ENCODE results near the gene PLET1. TPM values are rescaled to one million over a fixed set of nuclear protein-coding genes. Genes with fewer than 3 reads are reported as not detected.

PLET1 gene
- total and polyA plus RNA-seq, 7 experiments from 2014 or later: not detected

DNA sequence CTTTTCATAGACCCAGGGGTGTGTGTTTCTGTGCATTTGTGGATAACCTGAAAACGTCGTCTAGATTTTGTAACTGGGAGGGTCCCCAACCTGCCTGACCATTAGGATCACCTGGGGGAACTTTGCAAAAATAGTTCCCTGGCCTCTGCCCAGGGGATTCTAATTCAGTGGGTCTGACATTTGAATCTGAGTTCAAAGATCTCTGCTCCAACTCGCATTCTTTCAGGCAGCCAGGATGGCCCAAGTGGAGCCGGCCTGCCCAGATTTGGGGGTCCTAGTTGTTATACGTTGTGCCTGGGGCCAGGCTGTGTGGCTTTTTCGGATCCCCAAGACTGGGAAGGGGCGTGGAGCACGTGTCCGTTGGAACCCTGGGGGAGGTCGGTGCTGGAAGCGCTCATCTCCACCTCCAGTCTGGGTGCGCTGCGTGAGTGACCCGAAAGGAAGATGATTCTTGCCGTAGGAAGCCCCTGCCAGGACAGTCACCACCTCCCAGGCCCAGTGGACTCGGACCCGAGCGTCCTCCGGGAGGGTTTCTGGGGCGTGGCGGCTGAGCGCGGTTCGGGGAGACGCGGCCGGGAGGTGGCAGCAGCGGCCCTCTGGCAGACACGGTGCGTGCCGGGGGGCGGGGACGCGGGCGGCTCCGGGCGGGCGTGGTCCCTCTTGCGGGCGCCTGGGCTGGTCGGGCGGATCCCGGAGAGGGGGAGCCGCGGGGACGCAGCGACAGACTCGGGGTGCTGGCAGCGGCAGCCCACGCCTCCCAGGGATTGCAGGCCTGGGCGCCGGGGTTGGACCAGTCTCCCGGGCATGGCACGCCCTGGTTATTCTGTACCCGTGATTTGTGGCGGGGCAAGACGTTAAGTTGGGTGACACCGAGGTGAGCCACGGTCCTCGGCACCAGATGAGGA lies 29.2 kb upstream of the PLET1 start:
- CTCF ChIA-PET: interaction anchor here (0.9 to 4.2 kb wide), 4 partner anchors 10 to 266 kb away, joined by 3 to 43 read pairs (median 13); no protein-coding TSS in a partner anchor
- peaks cover 9 to 44% (median 38%) of the 10 kb centered on the region in 7 donors for H3K4me1 Mint-ChIP-seq
- Histone ChIP-seq H3K27me3 (ENCODE audit: control insufficient read depth in 2 of 2, insufficient read depth in 2 of 2, low read length in 2 of 2) (no peaks in the 10 kb centered on the region), H3K9me3 (ENCODE audit: control insufficient read depth in 2 of 3, low read length in 3 of 3) (no peaks in the 10 kb centered on the region), H3K4me3 (ENCODE audit: low read length) (peak overlapping the region; percentile 61), H3K4me1 (ENCODE audit: control insufficient read depth in 2 of 2, insufficient read depth in 2 of 2, low read length in 2 of 2) (peaks cover 0 to 5% of the 10 kb centered on the region in 2 donors), H3K27ac (ENCODE audit: low read depth, low read length) (peak overlapping the region; percentile 66), H3K36me3 (ENCODE audit: control insufficient read depth in 2 of 3, insufficient read depth in 3 of 3, low read length in 3 of 3) (no peaks in the 10 kb centered on the region)
- peak overlapping the region; percentile 74 to 87 (median 84) for H3K4me3 Mint-ChIP-seq
- ATAC-seq (peak; percentile 99), DNase-seq (peak; percentile 77 to 90 (median 86))
- intact Hi-C loops (cut with micrococcal nuclease): loop anchor here (1.0 to 10.0 kb wide), 11 partner anchors 10 to 1855 kb away; partner anchors contain the start of genes CLDN25 (in 1 of the 2), PTS (in 1 of the 2), TTC12 (in 1 of the 2) and ZW10 (in 1 of the 2)
- H3K9me3 Mint-ChIP-seq: peaks cover 0 to 13% (median 0%) of the 10 kb centered on the region in 11 donors
- H3K36me3 Mint-ChIP-seq: peaks cover 7 to 33% (median 24%) of the 10 kb centered on the region in 5 donors
- H3K27ac Mint-ChIP-seq: peak overlapping the region; percentile 0 to 88 (median 51)
- POLR2A ChIA-PET: interaction anchor here (0.6 to 2.2 kb wide), 2 partner anchors 64 to 1389 kb away, joined by 3 to 9 read pairs; partner anchors contain the start of gene PTS
- peaks cover 0 to 9% (median 0%) of the 10 kb centered on the region in 5 donors for H3K27me3 Mint-ChIP-seq

DNA sequence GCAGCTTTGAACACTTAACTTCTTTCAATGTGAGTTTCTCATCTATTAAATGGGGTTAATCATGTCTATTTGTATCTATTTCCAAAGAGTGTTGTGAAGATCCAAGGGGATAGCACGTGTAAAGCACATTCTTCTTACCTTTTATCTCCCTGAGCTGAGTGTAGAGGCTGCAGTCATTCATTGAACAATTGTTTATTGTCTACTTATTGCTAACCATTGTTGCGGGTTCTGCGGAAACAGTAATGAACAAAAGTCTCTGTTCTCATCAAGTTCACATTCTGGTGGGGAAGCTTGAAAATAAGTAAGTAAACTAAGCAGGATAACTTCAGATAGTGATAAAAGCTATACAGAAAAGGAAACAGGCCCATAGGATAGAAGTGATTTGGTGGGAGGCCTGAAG lies 27.4 kb upstream of the PLET1 start:
- Histone ChIP-seq H3K36me3 (ENCODE audit: control insufficient read depth in 2 of 3, insufficient read depth in 3 of 3, low read length in 3 of 3) (no peaks in the 10 kb centered on the region), H3K4me3 (ENCODE audit: low read length) (no peak overlapping the region), H3K4me1 (ENCODE audit: control insufficient read depth in 2 of 2, insufficient read depth in 2 of 2, low read length in 2 of 2) (peaks cover 0 to 5% of the 10 kb centered on the region in 2 donors), H3K27me3 (ENCODE audit: control insufficient read depth in 2 of 2, insufficient read depth in 2 of 2, low read length in 2 of 2) (no peaks in the 10 kb centered on the region), H3K27ac (ENCODE audit: low read depth, low read length) (no peak overlapping the region), H3K9me3 (ENCODE audit: control insufficient read depth in 2 of 3, low read length in 3 of 3) (no peaks in the 10 kb centered on the region)
- intact Hi-C loops (cut with micrococcal nuclease): loop anchor here in 1 of 2 donors (10.0 kb wide), 1 partner anchor 1027 kb away; the partner anchor contains the start of gene TTC12
- H3K27ac Mint-ChIP-seq: peak overlapping the region in 2 of 9 donors; percentile 22 to 73
- H3K4me1 Mint-ChIP-seq: peaks cover 9 to 36% (median 34%) of the 10 kb centered on the region in 7 donors
- DNase-seq: no peak
- CTCF ChIA-PET: interaction anchor here (0.6 to 4.2 kb wide), 9 partner anchors 68 to 1002 kb away, joined by 3 to 43 read pairs (median 4); partner anchors contain the start of genes SDHD and TIMM8B
- peaks cover 0 to 9% (median 0%) of the 10 kb centered on the region in 5 donors for H3K27me3 Mint-ChIP-seq
- POLR2A ChIA-PET: interaction anchor here (2.2 kb wide), 1 partner anchor 62 kb away, joined by 9 read pairs; the partner anchor contains the start of gene PTS
- ATAC-seq: no peak
- H3K4me3 Mint-ChIP-seq: peak overlapping the region in 5 of 10 donors; percentile 1 to 71 (median 54)
- H3K36me3 Mint-ChIP-seq: peaks cover 7 to 21% (median 8%) of the 10 kb centered on the region in 5 donors
- H3K9me3 Mint-ChIP-seq: peaks cover 0 to 13% (median 0%) of the 10 kb centered on the region in 11 donors

GRCh38 chr11:112285841-112286311 lies 25.2 kb upstream of the PLET1 start:
- Mint-ChIP-seq H3K4me3 (no peak overlapping the region), H3K27ac (peak overlapping the region in 1 of 9 donors; percentile 44), H3K36me3 (peaks cover 0 to 7% (median 0%) of the 10 kb centered on the region in 5 donors), H3K27me3 (peaks cover 0 to 3% (median 0%) of the 10 kb centered on the region in 5 donors), H3K9me3 (no peaks in the 10 kb centered on the region), H3K4me1 (peaks cover 0 to 28% (median 18%) of the 10 kb centered on the region in 7 donors)
- Histone ChIP-seq H3K9me3 (ENCODE audit: control insufficient read depth in 2 of 3, low read length in 3 of 3) (no peaks in the 10 kb centered on the region), H3K36me3 (ENCODE audit: control insufficient read depth in 2 of 3, insufficient read depth in 3 of 3, low read length in 3 of 3) (no peaks in the 10 kb centered on the region), H3K4me3 (ENCODE audit: low read length) (no peak overlapping the region), H3K27me3 (ENCODE audit: control insufficient read depth in 2 of 2, insufficient read depth in 2 of 2, low read length in 2 of 2) (no peaks in the 10 kb centered on the region), H3K4me1 (ENCODE audit: control insufficient read depth in 2 of 2, insufficient read depth in 2 of 2, low read length in 2 of 2) (peaks cover 0 to 5% of the 10 kb centered on the region in 2 donors), H3K27ac (ENCODE audit: low read depth, low read length) (no peak overlapping the region)
- no peak for ATAC-seq
- intact Hi-C loops (cut with micrococcal nuclease): loop anchor here in 1 of 2 donors (10.0 kb wide), 1 partner anchor 1029 kb away; the partner anchor contains the start of gene TTC12
- no peak for DNase-seq
- ChIA-PET POLR2A (no interaction called here), CTCF (interaction anchor here (1.2 to 7.6 kb wide), 3 partner anchors 65 to 1004 kb away, joined by 3 to 141 read pairs (median 43); no protein-coding TSS in a partner anchor)

- DNase-seq (no peak), ATAC-seq (no peak)
- Mint-ChIP-seq H3K4me1 (peaks cover 7 to 30% (median 10%) of the 10 kb centered on the region in 7 donors), H3K27ac (peak overlapping the region in 2 of 9 donors; percentile 22 to 27), H3K4me3 (peak overlapping the region in 4 of 10 donors; percentile 12 to 79 (median 42)), H3K9me3 (no peaks in the 10 kb centered on the region), H3K36me3 (peaks cover 0 to 7% (median 0%) of the 10 kb centered on the region in 5 donors), H3K27me3 (no peaks in the 10 kb centered on the region)
- no peak overlapping the region for H3K4me3 ChIP-seq (ENCODE audit: low read length)
- H3K36me3 ChIP-seq (ENCODE audit: control insufficient read depth in 2 of 3, insufficient read depth in 3 of 3, low read length in 3 of 3): no peaks in the 10 kb centered on the region
- intact Hi-C loops (cut with micrococcal nuclease): loop anchor here (5.0 to 10.0 kb wide), 4 partner anchors 349 to 1251 kb away; partner anchors contain the start of genes CFAP68 (in 1 of the 2), FDXACB1 (in 1 of the 2) and TTC12 (in 1 of the 2)
- POLR2A ChIA-PET: interaction anchor here (0.7 kb wide), 1 partner anchor 400 kb away, joined by 3 read pairs; no protein-coding TSS in a partner anchor
- H3K4me1 ChIP-seq (ENCODE audit: control insufficient read depth in 2 of 2, insufficient read depth in 2 of 2, low read length in 2 of 2): no peaks in the 10 kb centered on the region
- no peak overlapping the region for H3K27ac ChIP-seq (ENCODE audit: low read depth, low read length)
- CTCF ChIA-PET: interaction anchor here (0.6 to 7.6 kb wide), 8 partner anchors 52 to 308 kb away, joined by 3 to 141 read pairs (median 4); no protein-coding TSS in a partner anchor
- no peaks in the 10 kb centered on the region for H3K27me3 ChIP-seq (ENCODE audit: control insufficient read depth in 2 of 2, insufficient read depth in 2 of 2, low read length in 2 of 2)
- no peaks in the 10 kb centered on the region for H3K9me3 ChIP-seq (ENCODE audit: control insufficient read depth in 2 of 3, low read length in 3 of 3)
These were observed 21.1 kb upstream of the PLET1 start for GRCh38 chr11:112281726-112282125.

DNA sequence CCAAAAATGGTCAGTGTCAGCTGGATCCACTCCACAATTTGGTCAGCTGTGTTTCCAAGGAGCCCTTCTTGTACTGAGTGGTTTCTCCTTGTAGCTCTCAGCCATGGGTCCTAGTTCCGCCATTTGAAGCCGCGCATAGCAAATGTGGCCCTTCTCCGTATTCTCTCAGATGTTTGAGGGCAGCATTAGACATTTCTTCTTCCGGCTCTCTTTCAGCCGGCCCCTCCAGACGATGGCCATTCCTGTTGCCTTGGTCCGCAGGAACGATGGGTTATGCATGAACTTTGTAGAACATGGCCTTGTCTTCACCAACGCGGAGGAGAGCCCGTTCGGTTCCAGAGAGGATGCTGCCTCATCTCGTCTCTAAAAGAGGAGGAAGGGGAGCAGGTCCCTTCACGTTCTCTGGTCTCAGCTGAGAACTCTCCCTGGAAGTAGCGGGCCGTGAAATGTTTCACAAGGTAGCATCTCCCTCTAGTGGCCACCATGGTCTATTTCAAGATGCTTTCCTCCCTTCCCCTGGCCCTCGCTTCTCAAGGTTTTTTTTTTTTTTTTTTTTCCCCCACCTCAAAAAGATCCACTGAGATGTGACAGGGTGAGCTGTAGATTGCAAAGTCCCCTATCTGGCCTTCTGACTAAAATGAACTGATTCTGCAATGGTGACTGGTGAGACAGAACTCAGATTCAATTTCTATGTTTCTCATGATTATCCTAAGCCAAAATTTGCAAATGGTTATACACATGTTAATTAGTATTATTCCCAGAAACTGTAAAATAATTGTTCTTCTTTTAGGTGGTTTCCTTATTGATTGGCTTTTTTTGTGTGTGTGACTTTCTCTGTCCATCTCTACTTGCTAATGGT lies 19.8 kb upstream of the PLET1 start:
- Histone ChIP-seq H3K27ac (ENCODE audit: low read depth, low read length) (peak overlapping the region; percentile 31), H3K36me3 (ENCODE audit: control insufficient read depth in 2 of 3, insufficient read depth in 3 of 3, low read length in 3 of 3) (no peaks in the 10 kb centered on the region), H3K4me3 (ENCODE audit: low read length) (peak overlapping the region; percentile 78), H3K27me3 (ENCODE audit: control insufficient read depth in 2 of 2, insufficient read depth in 2 of 2, low read length in 2 of 2) (no peaks in the 10 kb centered on the region), H3K9me3 (ENCODE audit: control insufficient read depth in 2 of 3, low read length in 3 of 3) (no peaks in the 10 kb centered on the region), H3K4me1 (ENCODE audit: control insufficient read depth in 2 of 2, insufficient read depth in 2 of 2, low read length in 2 of 2) (no peaks in the 10 kb centered on the region)
- peak overlapping the region; percentile 46 to 86 (median 66) for H3K27ac Mint-ChIP-seq
- H3K4me1 Mint-ChIP-seq: peaks cover 7 to 36% (median 10%) of the 10 kb centered on the region in 7 donors
- no peaks in the 10 kb centered on the region for H3K27me3 Mint-ChIP-seq
- DNase-seq (peak; percentile 27 to 81 (median 73)), ATAC-seq (peak; percentile 95)
- peaks cover 0 to 4% (median 0%) of the 10 kb centered on the region in 5 donors for H3K36me3 Mint-ChIP-seq
- CTCF ChIA-PET: interaction anchor here (0.6 to 7.6 kb wide), 21 partner anchors 9 to 1516 kb away, joined by 3 to 141 read pairs (median 4); no protein-coding TSS in a partner anchor
- H3K4me3 Mint-ChIP-seq: peak overlapping the region; percentile 91 to 97 (median 94)
- H3K9me3 Mint-ChIP-seq: no peaks in the 10 kb centered on the region
- intact Hi-C loops (cut with micrococcal nuclease): loop anchor here (1.0 to 10.0 kb wide), 12 partner anchors 10 to 1252 kb away; partner anchors contain the start of genes CFAP68 (in 2 of the 2), FDXACB1 (in 2 of the 2), PTS (in 1 of the 2) and SDHD (in 1 of the 2)
- POLR2A ChIA-PET: interaction anchor here (0.7 to 2.2 kb wide), 5 partner anchors 54 to 378 kb away, joined by 4 to 16 read pairs (median 7); partner anchors contain the start of gene PTS

Measured in naive thymus-derived CD4-positive, alpha-beta T cell (primary cell).